Fibroblast of lung (primary cell): ENCODE measurements around the gene FBXL12. TPM values are rescaled to one million over a fixed set of nuclear protein-coding genes. Genes with fewer than 3 reads are reported as not detected.

Experiments
- DNase-seq, 2 donors: peaks; one replicate each; pipeline versions ENCODE4 v3.0.0 to v3.0.0-alpha.2; 2010; ENCODE audit warnings: low read depth in 2 of 2
- H2AFZ ChIP-seq: 2 replicates; pipeline ENCODE4 v1.5.1; 2012; ENCODE audit warnings: low read length, control low read depth, inconsistent platforms
- H3K27ac ChIP-seq: 2 replicates; pipeline ENCODE4 v1.5.1; 2011; ENCODE audit warnings: low read length, control low read depth; ENCODE audit not compliant: insufficient read depth
- H3K27me3 ChIP-seq: 2 replicates; pipeline ENCODE4 v1.5.1; 2011; ENCODE audit warnings: mild to moderate bottlenecking, low read length; ENCODE audit not compliant: control insufficient read depth, insufficient read depth
- H3K36me3 ChIP-seq: 2 replicates; pipeline ENCODE4 v1.5.1; 2011; ENCODE audit warnings: low read length; ENCODE audit not compliant: control insufficient read depth, insufficient read depth
- H3K4me1 ChIP-seq: 2 replicates; pipeline ENCODE4 v1.5.1; 2011; ENCODE audit warnings: low read length; ENCODE audit not compliant: control insufficient read depth, insufficient read depth; ENCODE audit errors: extremely low read depth
- H3K4me2 ChIP-seq: 2 replicates; pipeline ENCODE4 v1.5.1; 2011; ENCODE audit warnings: low read length, control low read depth; ENCODE audit not compliant: insufficient read depth; ENCODE audit errors: extremely low read depth
- H3K4me3 ChIP-seq, 4 experiments: fragments of 200-600 bp in 1 of 4; sonication (generic) in 1 of 4; replicated peaks in 1 of 4; 2 replicates each; pipeline ENCODE4 v1.5.1; 2011 to 2016; ENCODE audit warnings: low read length in 4 of 4, low read depth in 3 of 4, mild to moderate bottlenecking in 3 of 4, control low read depth in 2 of 4, inconsistent platforms in 1 of 4, mixed read lengths in 1 of 4; ENCODE audit not compliant: insufficient read depth in 1 of 4; ENCODE audit errors: control extremely low read depth in 1 of 4
- H3K79me2 ChIP-seq: 2 replicates; pipeline ENCODE4 v1.5.1; 2012; ENCODE audit warnings: mild to moderate bottlenecking, low read length, inconsistent platforms; ENCODE audit not compliant: control insufficient read depth, insufficient read depth
- H3K9ac ChIP-seq: 2 replicates; pipeline ENCODE4 v1.5.1; 2011; ENCODE audit warnings: mild to moderate bottlenecking, low read length, control low read depth; ENCODE audit not compliant: insufficient read depth
- H3K9me3 ChIP-seq: 2 replicates; pipeline ENCODE4 v1.5.1; 2012; ENCODE audit warnings: low read depth, low read length; ENCODE audit not compliant: control insufficient read depth, insufficient read depth
- H4K20me1 ChIP-seq: 2 replicates; pipeline ENCODE4 v1.5.1; 2011; ENCODE audit warnings: low read length; ENCODE audit not compliant: control insufficient read depth, insufficient read depth; ENCODE audit errors: extremely low read depth
- CTCF ChIP-seq, 2 donors: IDR thresholded peaks in 1 of 2; conservative IDR thresholded peaks in 1 of 2; 1 replicate in 1 of 2; 2 replicates in 1 of 2; pipeline ENCODE4 v1.5.1; 2011 to 2012; ENCODE audit warnings: low read length in 2 of 2, control low read depth in 1 of 2, inconsistent platforms in 1 of 2, low read depth in 1 of 2, mild to moderate bottlenecking in 1 of 2
- EZH2 ChIP-seq: IDR thresholded peaks from 2 replicates; pipeline ENCODE4 v1.5.1; 2012; ENCODE audit warnings: low read length, control low read depth, mild to moderate bottlenecking; ENCODE audit errors: missing control alignments
- polyA plus RNA-seq, 2 donors: library from polyadenylated mRNA; depleted of rRNA in 1 of 2; stranded (reverse) in 1 of 2; unstranded in 1 of 2; fragments of >200 nt; gene quantifications; 2 replicates each; pipeline ENCODE4 v1.2.1, GENCODE V29; 2011 to 2012; ENCODE audit warnings: missing spikeins in 1 of 2
- total RNA-seq: library from RNA; depleted of rRNA; stranded (reverse); fragments of >200 nt; gene quantifications from 2 replicates; pipeline ENCODE4 v1.2.1, GENCODE V29; 2014

The FBXL12 gene
- total and polyA plus RNA-seq, 2 donors (not counting 1 experiment from before 2014, with no cell fraction given), result 20.7 to 23.1 TPM

GRCh38 chr19:9808855-9809824, 9.7 kb downstream of the FBXL12 start:
- Histone ChIP-seq H4K20me1 (no peaks in the 10 kb centered on the region), H3K79me2 (no peaks in the 10 kb centered on the region), H3K4me1 (no peaks in the 10 kb centered on the region), H3K27me3 (no peaks in the 10 kb centered on the region), H3K27ac (no peak overlapping the region), H2AFZ (no peak overlapping the region), H3K4me2 (no peak overlapping the region), H3K4me3 (no peak overlapping the region), H3K9me3 (no peaks in the 10 kb centered on the region), H3K36me3 (peaks cover 17% of the 10 kb centered on the region), H3K9ac (no peak overlapping the region)
- no peak for DNase-seq
- no peak for TF ChIP-seq CTCF (conservative IDR thresholded peaks at IDR 0.05 in 1 of 2, IDR thresholded peaks at IDR 0.05 in 1 of 2; ENCODE audit: low read depth in 1 of 2, low read length in 2 of 2)
- no peak for TF ChIP-seq EZH2

- peaks cover 17% of the 10 kb centered on the region for H3K36me3 ChIP-seq
- no peaks in the 10 kb centered on the region for H4K20me1 ChIP-seq
- H2AFZ ChIP-seq, result no peak overlapping the region
- H3K27me3 ChIP-seq, result no peaks in the 10 kb centered on the region
- no peaks in the 10 kb centered on the region for H3K4me1 ChIP-seq
- H3K4me3 ChIP-seq, result no peak overlapping the region
- H3K4me2 ChIP-seq, result no peak overlapping the region
- no peak overlapping the region for H3K27ac ChIP-seq
- no peak for TF ChIP-seq EZH2
- TF ChIP-seq CTCF (conservative IDR thresholded peaks at IDR 0.05 in 1 of 2, IDR thresholded peaks at IDR 0.05 in 1 of 2; ENCODE audit: low read depth in 1 of 2, low read length in 2 of 2), result no peak
- no peaks in the 10 kb centered on the region for H3K79me2 ChIP-seq
- DNase-seq, result no peak
- H3K9me3 ChIP-seq, result no peaks in the 10 kb centered on the region
- H3K9ac ChIP-seq, result no peak overlapping the region
Observed at GRCh38 chr19:9806803-9807202, 12.1 kb downstream of the FBXL12 start.

- DNase-seq, result no peak
- no peaks in the 10 kb centered on the region for H3K79me2 ChIP-seq
- no peak for TF ChIP-seq CTCF (conservative IDR thresholded peaks at IDR 0.05 in 1 of 2, IDR thresholded peaks at IDR 0.05 in 1 of 2; ENCODE audit: low read depth in 1 of 2, low read length in 2 of 2)
- TF ChIP-seq EZH2, result no peak
- no peaks in the 10 kb centered on the region for H3K4me1 ChIP-seq
- H3K27me3 ChIP-seq, result no peaks in the 10 kb centered on the region
- H3K9ac ChIP-seq, result no peak overlapping the region
- H2AFZ ChIP-seq, result no peak overlapping the region
- H3K4me3 ChIP-seq, result no peak overlapping the region
- no peak overlapping the region for H3K27ac ChIP-seq
- H4K20me1 ChIP-seq, result no peaks in the 10 kb centered on the region
- no peak overlapping the region for H3K4me2 ChIP-seq
- H3K36me3 ChIP-seq, result no peaks in the 10 kb centered on the region
- H3K9me3 ChIP-seq, result no peaks in the 10 kb centered on the region
Observed at GRCh38 chr19:9801976-9802375, 16.9 kb downstream of the FBXL12 start.
